Fibroblast of skin of abdomen (primary cell): ENCODE measurements around the gene ARIH1. TPM values are rescaled to one million over a fixed set of nuclear protein-coding genes. Genes with fewer than 3 reads are reported as not detected.
"Not testable (repeated sequence)": the region's sequence is repeated elsewhere in the genome, so short reads cannot be mapped to it uniquely, and the experiment has no call there.

Experiments
- DNase-seq: peaks from one replicate; pipeline ENCODE4 v3.0.0-alpha.2; 2013
- polyA plus RNA-seq, 2 experiments: library from polyadenylated mRNA; unstranded; fragments of 120-200 nt; gene quantifications; one replicate each; pipeline ENCODE4 v1.2.1, GENCODE V29; 2013; ENCODE audit not compliant: insufficient read length in 2 of 2

Gene ARIH1, protein sequence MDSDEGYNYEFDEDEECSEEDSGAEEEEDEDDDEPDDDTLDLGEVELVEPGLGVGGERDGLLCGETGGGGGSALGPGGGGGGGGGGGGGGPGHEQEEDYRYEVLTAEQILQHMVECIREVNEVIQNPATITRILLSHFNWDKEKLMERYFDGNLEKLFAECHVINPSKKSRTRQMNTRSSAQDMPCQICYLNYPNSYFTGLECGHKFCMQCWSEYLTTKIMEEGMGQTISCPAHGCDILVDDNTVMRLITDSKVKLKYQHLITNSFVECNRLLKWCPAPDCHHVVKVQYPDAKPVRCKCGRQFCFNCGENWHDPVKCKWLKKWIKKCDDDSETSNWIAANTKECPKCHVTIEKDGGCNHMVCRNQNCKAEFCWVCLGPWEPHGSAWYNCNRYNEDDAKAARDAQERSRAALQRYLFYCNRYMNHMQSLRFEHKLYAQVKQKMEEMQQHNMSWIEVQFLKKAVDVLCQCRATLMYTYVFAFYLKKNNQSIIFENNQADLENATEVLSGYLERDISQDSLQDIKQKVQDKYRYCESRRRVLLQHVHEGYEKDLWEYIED
- polyA plus RNA-seq (2013, experiment 1 of 2; ENCODE audit: insufficient read length), result 138 TPM
- 127 TPM for polyA plus RNA-seq (2013, experiment 2 of 2; ENCODE audit: insufficient read length)

DNA sequence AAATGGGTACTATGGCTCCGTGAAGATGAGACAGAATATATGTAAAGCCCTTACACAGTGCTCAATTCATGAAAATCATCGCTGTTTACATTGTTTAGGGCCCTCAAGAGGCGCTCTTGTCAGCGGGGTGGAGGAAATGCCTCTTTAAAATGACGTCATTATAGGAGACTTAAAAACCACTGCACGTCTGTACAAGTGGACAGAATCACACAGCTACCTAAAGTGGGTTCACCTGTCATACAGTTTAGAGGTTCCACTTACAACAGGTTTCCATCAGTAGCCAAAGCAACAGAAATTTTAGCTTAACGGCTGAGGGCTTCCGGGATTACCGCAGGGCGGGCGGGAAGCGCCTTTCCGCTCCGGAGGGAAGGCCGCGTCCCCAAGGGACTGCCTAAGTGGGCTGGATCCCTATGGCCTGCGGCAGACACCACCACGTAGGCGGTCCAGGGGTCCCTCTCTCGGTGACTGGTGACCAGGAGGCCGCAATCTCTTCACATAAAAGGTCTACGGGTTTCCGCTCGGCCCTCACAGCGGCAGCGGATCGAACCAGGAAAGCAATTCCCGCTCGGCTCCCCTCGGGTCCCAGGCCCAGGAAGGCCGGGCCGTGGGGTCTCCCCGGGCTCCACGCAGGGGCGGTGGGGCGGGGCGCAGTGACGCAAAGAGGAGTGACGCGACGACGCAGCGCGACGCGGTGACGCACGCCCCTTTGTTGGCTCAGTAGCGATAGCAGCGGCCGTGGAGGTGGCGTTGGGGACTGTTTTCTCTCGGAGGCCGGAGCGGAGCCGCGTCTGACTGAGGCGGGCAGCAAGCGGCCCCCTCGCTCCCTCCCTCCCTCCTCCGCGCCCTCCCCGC, at the start of gene ARIH1:
Gene ARIH1, plus strand, starts transcription at position 717 of the 852 bp plus-strand sequence. CDS start 310 bp downstream, outside the sequence.
- DNase-seq, result peak; percentile 96

GRCh38 chr15:72426753-72427152, 47.4 kb upstream of the ARIH1 start:
- DNase-seq, result no peak

DNA sequence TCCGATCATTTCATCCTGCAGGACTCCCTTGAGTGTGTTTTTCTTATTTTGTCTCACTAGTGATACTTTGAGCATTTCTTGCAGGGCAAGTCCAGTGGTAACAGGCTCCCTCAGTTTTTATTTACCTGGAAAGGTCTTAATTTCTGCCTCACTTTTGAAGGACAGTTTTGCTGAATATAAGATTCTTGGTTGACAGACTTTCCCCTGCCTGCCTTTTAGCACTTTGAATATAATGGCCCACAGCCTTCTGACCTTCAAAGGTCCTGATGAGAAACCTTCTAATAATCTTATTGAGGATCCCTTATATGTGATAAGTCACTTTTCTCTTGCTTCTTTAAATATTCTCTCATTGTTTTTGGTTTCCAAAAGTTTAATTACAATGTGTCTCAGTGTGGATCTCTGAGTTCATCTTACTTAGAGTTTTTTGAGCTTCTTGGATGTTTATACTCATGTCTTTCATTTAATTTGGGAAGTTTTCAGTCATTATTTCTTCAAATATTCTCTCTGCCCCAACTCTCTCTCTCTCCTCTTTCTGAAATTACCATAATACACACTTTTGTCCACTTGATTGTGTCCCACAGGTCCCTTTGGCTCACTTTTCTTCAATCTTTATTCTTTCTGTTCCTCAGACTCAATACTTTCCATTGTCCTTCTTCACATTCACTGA, 36.3 kb upstream of the ARIH1 start:
- no peak for DNase-seq

DNA sequence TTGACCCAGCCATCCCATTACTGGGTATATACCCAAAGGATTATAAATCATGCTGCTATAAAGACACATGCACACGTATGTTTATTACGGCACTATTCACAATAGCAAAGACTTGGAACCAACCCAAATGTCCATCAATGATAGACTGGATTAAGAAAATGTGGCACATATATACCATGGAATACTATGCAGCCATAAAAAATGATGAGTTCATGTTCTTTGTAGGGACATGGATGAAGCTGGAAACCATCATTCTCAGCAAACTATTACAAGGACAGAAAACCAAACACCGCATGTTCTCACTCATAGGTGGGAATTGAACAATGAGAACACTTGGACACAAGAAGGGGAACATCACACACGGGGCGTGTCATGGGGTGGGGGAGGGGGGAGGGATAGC, 31.3 kb upstream of the ARIH1 start:
- not testable (repeated sequence) for DNase-seq

DNA sequence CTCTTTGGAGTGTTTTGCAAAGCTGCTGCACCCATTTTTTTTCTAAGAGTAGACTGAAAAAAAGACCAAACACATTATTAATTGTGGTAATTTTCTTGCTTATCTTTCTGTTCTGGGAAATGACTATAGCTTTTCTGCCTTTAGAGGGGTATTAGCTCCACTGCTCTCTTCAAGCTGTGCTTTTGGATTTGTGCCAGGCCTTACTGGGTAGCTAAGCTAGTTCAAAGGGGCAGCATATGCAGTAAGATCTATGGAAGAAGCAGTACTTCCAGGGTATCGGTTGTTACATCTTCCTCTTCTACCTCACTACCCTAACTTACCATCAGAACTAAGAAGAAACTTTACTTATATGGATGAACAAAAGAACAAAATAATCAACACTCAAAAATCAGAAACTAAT, 28.7 kb upstream of the ARIH1 start:
- DNase-seq, result no peak

GRCh38 chr15:72450805-72451204, 23.3 kb upstream of the ARIH1 start:
- no peak for DNase-seq

- DNase-seq, result no peak
These were observed 22.9 kb upstream of the ARIH1 start for GRCh38 chr15:72451224-72451623.

DNA sequence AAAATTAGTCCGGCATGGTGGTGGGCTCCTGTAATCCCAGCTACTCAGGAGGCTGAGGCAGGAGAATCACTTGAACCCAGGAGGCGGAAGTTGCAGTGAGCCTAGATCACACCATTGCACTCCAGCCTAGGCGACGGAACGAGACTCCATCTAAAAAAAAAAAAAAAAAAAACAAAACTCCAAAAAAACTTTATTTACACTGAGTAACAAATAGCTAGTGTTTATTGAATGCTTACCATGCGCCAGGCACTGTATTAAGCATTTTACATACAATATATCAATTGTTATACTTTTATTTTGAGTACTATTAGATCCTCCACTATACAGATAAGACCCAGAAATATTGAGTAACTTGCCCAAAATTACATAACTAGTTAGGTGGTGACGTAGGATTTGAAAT, 17.4 kb upstream of the ARIH1 start:
- no peak for DNase-seq

DNA sequence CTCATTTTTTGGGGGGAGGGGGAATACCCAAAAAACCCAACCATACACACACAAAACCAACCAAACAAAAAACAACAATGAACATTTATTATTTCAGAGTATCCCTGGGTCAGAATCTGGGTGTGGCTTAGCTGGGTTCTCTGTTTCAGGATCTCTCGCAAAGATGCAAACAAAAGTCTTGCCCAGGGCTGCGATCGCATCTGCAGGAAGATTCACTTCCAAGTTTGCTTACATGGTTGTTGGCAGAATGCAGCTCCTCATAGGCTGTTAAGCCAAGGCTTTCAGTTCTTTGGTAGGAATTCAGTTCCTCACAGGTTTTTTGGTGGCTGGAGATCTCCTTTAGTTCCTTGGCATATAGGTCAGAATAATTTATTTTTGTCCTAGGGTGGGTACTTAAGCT, 13.7 kb upstream of the ARIH1 start:
- no peak for DNase-seq

- DNase-seq, result no peak
These were observed 10.4 kb upstream of the ARIH1 start for GRCh38 chr15:72463702-72464101.

DNA sequence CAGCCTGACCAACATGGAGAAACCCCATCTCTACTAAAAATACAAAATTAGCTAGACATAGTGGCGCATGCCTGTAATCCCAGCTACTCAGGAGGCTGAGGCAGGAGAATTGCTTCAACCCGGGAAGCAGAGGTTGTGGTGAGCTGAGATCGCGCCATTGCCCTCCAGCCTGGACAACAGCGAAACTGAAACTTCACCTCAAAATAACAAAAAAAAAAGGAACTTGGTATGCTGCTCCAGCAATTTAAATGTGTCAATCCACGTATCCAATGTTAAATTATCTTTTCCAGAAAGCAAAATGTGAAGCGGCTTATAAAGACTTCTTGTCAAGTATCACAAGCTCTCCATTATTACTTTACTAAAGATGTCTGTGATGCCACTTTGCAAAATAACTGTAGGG, 9.9 kb upstream of the ARIH1 start:
- no peak for DNase-seq

DNA sequence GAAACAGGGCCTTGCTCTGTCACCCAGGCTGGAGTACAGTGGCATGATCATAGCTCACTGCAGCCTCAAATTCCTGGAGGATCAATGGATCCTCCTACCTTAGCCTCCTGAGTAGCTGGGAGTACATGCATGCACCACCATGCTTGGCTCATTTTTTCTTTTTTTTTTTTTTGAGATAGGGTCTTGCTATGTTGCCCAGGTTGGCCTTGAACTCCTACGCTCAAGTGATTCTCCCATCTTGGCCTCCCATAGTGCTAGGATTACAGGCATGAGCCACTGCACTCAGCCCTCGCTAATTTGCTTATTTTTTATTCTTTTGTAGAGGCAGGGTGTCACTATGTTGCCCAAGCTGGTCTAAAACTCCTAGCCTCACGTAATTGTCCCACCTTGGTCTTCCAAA, 6.0 kb upstream of the ARIH1 start:
- no peak for DNase-seq

DNA sequence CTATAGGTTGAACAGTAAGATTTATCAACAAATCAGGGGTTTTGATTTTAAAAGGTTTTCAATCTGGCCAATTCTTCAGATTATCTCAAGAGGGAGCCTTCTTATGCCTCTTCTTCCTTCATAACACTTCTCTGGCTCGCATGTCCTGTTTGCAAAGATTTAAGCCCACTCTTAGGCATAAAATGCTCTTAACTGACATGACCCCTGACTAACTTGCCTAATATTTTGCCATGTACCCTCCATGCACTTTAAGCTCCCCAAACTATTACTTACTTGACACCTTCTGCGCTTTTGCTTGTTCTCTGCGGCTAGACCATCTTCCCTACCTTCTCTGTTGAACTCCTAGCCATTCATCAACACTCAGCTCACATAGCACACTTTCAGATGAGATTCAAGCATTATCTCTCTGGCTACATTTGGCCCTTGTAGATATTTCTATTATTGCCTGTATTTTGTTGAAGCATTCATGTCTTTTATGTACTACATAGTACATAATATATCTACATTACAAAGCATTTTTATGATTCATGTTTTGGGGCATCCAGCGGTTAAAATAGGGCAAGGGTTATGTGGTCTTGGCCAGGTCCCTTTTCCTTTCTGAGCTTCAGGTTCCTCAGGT, 1.0 kb upstream of the ARIH1 start:
- peak; percentile 40 for DNase-seq

DNA sequence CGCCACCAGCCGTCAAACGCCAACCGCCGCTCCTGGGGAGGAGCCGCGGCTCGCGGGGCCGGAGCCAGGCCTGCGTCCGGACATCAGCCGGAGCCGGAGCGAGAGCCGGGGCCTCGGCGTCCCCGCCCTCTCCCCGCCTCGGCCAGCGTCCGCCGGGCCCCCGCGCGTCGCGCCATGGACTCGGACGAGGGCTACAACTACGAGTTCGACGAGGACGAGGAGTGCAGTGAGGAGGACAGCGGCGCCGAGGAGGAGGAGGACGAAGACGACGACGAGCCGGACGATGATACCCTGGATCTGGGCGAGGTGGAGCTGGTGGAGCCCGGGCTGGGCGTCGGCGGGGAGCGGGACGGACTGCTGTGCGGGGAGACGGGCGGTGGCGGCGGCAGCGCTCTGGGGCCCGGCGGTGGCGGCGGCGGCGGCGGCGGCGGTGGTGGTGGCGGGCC, 359 bp downstream of the ARIH1 start:
- no peak for DNase-seq

GRCh38 chr15:72474912-72475628, 940 bp downstream of the ARIH1 start:
- DNase-seq, result peak; percentile 72

DNA sequence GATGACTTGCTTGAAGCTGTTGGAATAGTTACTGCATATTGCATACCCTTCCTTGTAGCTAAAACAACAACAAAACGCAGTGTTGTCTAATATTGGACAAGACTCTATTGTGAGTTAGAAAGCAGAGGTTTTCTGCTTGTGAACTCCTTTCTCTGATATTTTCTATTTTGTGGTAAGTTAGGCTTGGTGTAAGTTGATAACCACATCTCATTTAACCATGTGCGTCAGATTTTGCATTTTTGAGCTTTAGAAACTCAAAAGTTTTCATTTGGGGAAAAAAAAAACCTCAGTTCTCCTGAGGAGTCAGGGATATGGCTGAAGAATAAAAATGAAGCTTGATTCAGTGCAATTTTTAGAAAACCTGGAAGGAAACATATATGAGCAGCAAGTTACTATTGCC, 1.5 kb downstream of the ARIH1 start:
- no peak for DNase-seq

DNA sequence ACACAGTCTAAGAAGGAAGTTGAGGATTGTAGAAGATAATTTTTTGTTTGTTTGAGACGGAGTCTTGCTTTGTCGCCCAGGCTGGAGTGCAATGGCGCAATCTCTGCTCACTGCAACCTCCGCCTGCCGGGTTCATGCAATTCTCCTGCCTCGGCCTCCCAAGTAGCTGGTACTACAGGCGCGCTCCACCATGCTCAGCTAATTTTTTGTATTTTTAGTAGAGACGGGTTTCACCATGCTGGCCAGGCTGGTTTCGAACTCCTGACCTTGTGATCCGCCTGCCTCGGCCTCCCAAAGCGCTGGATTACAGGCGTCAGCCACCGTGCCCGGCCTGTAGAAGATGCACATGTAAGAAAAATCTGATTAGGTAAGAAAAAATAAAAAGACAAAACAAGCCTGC, 2.2 kb downstream of the ARIH1 start:
- DNase-seq, result not testable (repeated sequence)

DNA sequence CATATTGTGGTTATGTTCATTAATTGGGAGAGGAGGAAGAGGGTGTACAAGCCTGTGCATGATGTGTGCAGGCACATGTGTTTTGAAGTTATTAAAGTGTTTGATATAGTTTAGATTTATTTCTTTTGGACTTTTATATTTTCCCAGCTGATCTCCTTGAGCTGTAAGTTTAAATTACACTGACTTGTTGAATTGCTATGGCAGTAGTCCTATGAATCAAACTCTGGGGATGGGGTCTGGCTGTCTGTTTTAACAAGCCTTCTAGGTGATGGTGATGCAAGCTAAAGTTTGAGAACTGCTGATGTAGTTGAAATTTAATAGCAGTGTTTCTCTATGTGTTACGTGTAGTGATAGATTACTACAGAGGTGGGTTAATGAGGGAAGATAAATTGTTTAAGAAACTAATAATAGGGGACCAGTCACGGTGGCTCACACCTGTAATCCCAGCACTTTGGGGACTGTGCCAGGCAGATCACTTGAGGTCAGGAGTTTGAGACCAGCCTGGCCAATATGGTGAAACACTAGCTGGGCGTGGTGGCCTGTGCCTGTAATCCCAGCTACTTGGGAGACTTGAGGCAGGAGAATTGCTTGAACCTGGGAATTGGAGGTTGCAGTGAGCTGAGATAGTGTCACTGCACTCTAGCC, 7.0 kb downstream of the ARIH1 start:
- DNase-seq, result no peak

GRCh38 chr15:72482275-72482674, 8.1 kb downstream of the ARIH1 start:
- no peak for DNase-seq

- no peak for DNase-seq
These were observed 9.1 kb downstream of the ARIH1 start for GRCh38 chr15:72483279-72483678.

- no peak for DNase-seq
These were observed 12.0 kb downstream of the ARIH1 start for GRCh38 chr15:72486144-72486543.
